Right atrium auricular region (tissue), 2 donors: Measurements from ENCODE around the gene INPP5A. TPM values are rescaled to one million over a fixed set of nuclear protein-coding genes. Genes with fewer than 3 reads are reported as not detected.
A peak's percentile ranks its signal among the peaks of the same experiment; 100 is the strongest.

ENCODE experiments used
- DNase-seq: peaks from one replicate; pipeline ENCODE4 v3.0.0-alpha.2; 2019; ENCODE audit warnings: low spot score
- H3K27ac ChIP-seq, 2 donors: fragments of 200-600 bp; sonication (generic); 1 replicate in 1 of 2; 2 replicates in 1 of 2; pipeline ENCODE4 v1.5.1; 2016 to 2019
- H3K27me3 ChIP-seq, 2 donors: fragments of 200-600 bp; sonication (generic); one replicate each; pipeline versions ENCODE4 v1.5.1 to v1.6.0; 2017 to 2019
- H3K36me3 ChIP-seq: fragments of 200-600 bp; sonication (generic); one replicate; pipeline ENCODE4 v1.5.1; 2016
- H3K4me1 ChIP-seq, 2 donors: fragments of 200-600 bp; sonication (generic); one replicate each; pipeline versions ENCODE4 v1.5.1 to v1.6.0; 2017 to 2019
- H3K4me3 ChIP-seq, 2 donors: fragments of 200-600 bp; sonication (generic); 1 replicate in 1 of 2; 2 replicates in 1 of 2; pipeline ENCODE4 v1.5.1; 2017 to 2019; ENCODE audit warnings: mild to moderate bottlenecking in 1 of 2, moderate library complexity in 1 of 2
- H3K9me3 ChIP-seq, 2 donors: fragments of 200-600 bp; sonication (generic); one replicate each; pipeline ENCODE4 v1.5.1; 2019
- CTCF ChIP-seq, 2 donors: fragments of 200-600 bp; sonication (generic); IDR thresholded peaks; one replicate each; pipeline ENCODE4 v1.5.1; 2019; ENCODE audit warnings: antibody characterized with exemption in 2 of 2
- total RNA-seq, 2 donors: library from RNA; depleted of rRNA; stranded (reverse); fragments of >200 nt; gene quantifications; one replicate each; pipeline ENCODE4 v1.1.0, GENCODE V29; 2016

Gene INPP5A
- total RNA-seq, 2 donors from 2014 or later, result 116 to 143 TPM

GRCh38 chr10:132575320-132576201 lies 38.0 kb downstream of the INPP5A start:
- peak; percentile 67 for DNase-seq
- Histone ChIP-seq H3K4me3 (no peak overlapping the region), H3K27ac (peak overlapping the region; percentile 26 to 57), H3K36me3 (no peaks in the 10 kb centered on the region), H3K4me1 (peaks cover 0 to 81% of the 10 kb centered on the region in 2 donors), H3K9me3 (no peaks in the 10 kb centered on the region), H3K27me3 (no peaks in the 10 kb centered on the region)
- TF ChIP-seq CTCF (IDR thresholded peaks at IDR 0.05), result no peak

GRCh38 chr10:132576671-132577349 lies 39.2 kb downstream of the INPP5A start:
- H3K9me3 ChIP-seq, result no peaks in the 10 kb centered on the region
- no peaks in the 10 kb centered on the region for H3K36me3 ChIP-seq
- TF ChIP-seq CTCF (IDR thresholded peaks at IDR 0.05), result no peak
- peak overlapping the region in 1 of 2 donors; percentile 73 for H3K27ac ChIP-seq
- H3K4me1 ChIP-seq, result peaks cover 0 to 68% of the 10 kb centered on the region in 2 donors
- peak; percentile 50 for DNase-seq
- no peak overlapping the region for H3K4me3 ChIP-seq
- no peaks in the 10 kb centered on the region for H3K27me3 ChIP-seq

GRCh38 chr10:132577350-132578003 lies 39.9 kb downstream of the INPP5A start:
- Histone ChIP-seq H3K36me3 (no peaks in the 10 kb centered on the region), H3K4me1 (peaks cover 0 to 62% of the 10 kb centered on the region in 2 donors), H3K27ac (peak overlapping the region; percentile 59 to 73), H3K27me3 (no peaks in the 10 kb centered on the region), H3K9me3 (no peaks in the 10 kb centered on the region), H3K4me3 (no peak overlapping the region)
- peak in 1 of 2 donors; percentile 56 for TF ChIP-seq CTCF (IDR thresholded peaks at IDR 0.05)
- DNase-seq, result peak; percentile 58

- peak overlapping the region in 1 of 2 donors; percentile 37 for H3K4me3 ChIP-seq
- peak overlapping the region; percentile 59 to 73 for H3K27ac ChIP-seq
- H3K36me3 ChIP-seq, result no peaks in the 10 kb centered on the region
- H3K27me3 ChIP-seq, result no peaks in the 10 kb centered on the region
- no peak for TF ChIP-seq CTCF (IDR thresholded peaks at IDR 0.05)
- H3K9me3 ChIP-seq, result no peaks in the 10 kb centered on the region
- no peak for DNase-seq
- H3K4me1 ChIP-seq, result peaks cover 0 to 56% of the 10 kb centered on the region in 2 donors
Measured at GRCh38 chr10:132578287-132578951, 40.8 kb downstream of the INPP5A start.
